ENCODE measurements around the gene POFUT2. TPM values are rescaled to one million over a fixed set of nuclear protein-coding genes. Genes with fewer than 3 reads are reported as not detected.

Gene POFUT2
- total RNA-seq, 2 donors from 2014 or later = 16.5 to 23.5 TPM

GRCh38 chr21:45266518-45267389 lies 20.9 kb downstream of the POFUT2 start:
- Mint-ChIP-seq H3K9me3 (peaks cover 8% of the 10 kb centered on the region), H3K27me3 (peaks cover 0 to 2% of the 10 kb centered on the region in 2 donors), H3K4me1 (ENCODE audit: low read depth in 2 of 2) (peaks cover 19 to 27% of the 10 kb centered on the region in 2 donors), H3K4me3 (peak overlapping the region; percentile 26), H3K36me3 (no peaks in the 10 kb centered on the region), H3K27ac (no peak overlapping the region)
- ATAC-seq (peak; percentile 99), DNase-seq (ENCODE audit: low spot score) (peak; percentile 90)

- peaks cover 2% of the 10 kb centered on the region for H3K9me3 Mint-ChIP-seq
- no peak overlapping the region for H3K4me3 Mint-ChIP-seq
- no peak overlapping the region for H3K27ac Mint-ChIP-seq
- H3K36me3 Mint-ChIP-seq = no peaks in the 10 kb centered on the region
- no peak for ATAC-seq
- DNase-seq (ENCODE audit: low spot score) = no peak
- H3K27me3 Mint-ChIP-seq = peaks cover 0 to 2% of the 10 kb centered on the region in 2 donors
- peaks cover 19 to 27% of the 10 kb centered on the region in 2 donors for H3K4me1 Mint-ChIP-seq (ENCODE audit: low read depth in 2 of 2)
These were observed 21.8 kb downstream of the POFUT2 start for GRCh38 chr21:45265721-45266517.

DNA sequence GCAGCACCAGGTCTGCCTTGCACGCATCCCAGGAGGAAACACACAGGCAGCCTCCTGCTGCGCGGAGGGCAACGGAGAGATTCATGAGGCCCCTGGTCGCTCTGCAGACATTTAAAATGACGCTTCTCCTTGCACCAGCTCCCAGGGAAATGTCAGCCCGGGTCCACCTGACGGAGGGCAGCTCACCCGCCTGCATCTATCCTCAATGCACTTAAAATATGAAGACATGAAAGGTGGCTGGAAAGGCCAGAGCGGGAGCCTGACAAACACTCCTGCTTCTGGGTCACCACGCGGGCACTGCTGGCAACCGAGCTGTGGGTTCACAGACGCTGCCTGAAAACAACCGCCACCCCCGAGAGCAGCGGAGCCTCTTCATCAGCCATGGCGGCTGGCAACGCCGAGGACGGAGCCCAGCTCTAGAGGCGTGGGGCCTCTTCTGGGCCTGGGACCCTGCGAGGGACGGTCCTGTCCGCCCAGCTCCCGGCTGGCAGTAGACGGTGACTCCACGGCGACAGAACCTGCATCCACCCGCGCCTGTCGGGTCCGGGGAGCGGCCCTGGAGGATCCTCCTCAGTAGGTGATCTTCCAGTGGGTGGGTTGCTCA lies 22.7 kb downstream of the POFUT2 start:
- Mint-ChIP-seq H3K27ac (no peak overlapping the region), H3K27me3 (peaks cover 0 to 2% of the 10 kb centered on the region in 2 donors), H3K4me1 (ENCODE audit: low read depth in 2 of 2) (peaks cover 19 to 27% of the 10 kb centered on the region in 2 donors), H3K4me3 (no peak overlapping the region), H3K36me3 (no peaks in the 10 kb centered on the region), H3K9me3 (no peaks in the 10 kb centered on the region)
- ATAC-seq (no peak), DNase-seq (ENCODE audit: low spot score) (no peak)

DNA sequence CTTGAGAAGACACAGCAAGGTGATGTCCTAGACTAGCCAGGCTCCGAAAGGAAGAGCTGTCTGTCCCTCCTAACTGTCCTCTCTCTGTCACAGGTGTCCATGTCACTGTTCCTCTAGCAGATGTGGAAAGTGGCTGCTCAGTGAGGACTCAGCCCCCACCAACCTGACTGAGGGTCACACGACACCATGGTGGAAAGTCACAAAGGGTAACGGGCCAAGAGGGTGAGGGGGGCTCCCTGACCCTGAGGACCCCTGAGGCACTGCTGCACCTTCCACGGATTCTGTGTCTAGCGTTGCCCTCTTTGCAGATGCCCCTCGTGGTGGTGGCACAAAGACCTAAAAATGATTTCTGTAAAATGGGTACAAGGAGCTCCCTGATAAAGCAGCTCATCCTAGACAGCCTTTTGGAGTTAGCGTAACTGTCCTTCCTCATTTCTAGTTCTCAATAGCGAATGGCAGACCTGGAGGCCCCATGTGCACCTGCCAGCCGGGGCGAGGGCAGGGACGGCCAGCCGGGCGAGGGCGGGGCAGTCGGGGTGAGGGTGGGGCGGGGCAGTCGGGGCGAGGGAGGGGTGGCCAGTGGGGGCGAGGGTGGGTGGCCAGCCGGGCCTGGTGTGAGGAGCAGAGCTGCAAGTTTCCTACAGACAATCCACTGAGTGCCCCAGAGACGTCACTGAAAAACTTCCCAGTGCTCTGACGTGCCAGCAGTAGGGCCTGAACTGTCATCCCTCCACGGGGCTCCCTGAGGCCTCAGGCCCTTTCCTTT lies 23.4 kb downstream of the POFUT2 start:
- DNase-seq (ENCODE audit: low spot score) = no peak
- H3K4me3 Mint-ChIP-seq = no peak overlapping the region
- H3K9me3 Mint-ChIP-seq = no peaks in the 10 kb centered on the region
- no peak for ATAC-seq
- H3K27ac Mint-ChIP-seq = no peak overlapping the region
- peaks cover 0 to 2% of the 10 kb centered on the region in 2 donors for H3K27me3 Mint-ChIP-seq
- peaks cover 19 to 27% of the 10 kb centered on the region in 2 donors for H3K4me1 Mint-ChIP-seq (ENCODE audit: low read depth in 2 of 2)
- H3K36me3 Mint-ChIP-seq = no peaks in the 10 kb centered on the region

GRCh38 chr21:45263534-45263933 lies 24.2 kb downstream of the POFUT2 start:
- H3K9me3 Mint-ChIP-seq = no peaks in the 10 kb centered on the region
- DNase-seq (ENCODE audit: low spot score) = no peak

DNA sequence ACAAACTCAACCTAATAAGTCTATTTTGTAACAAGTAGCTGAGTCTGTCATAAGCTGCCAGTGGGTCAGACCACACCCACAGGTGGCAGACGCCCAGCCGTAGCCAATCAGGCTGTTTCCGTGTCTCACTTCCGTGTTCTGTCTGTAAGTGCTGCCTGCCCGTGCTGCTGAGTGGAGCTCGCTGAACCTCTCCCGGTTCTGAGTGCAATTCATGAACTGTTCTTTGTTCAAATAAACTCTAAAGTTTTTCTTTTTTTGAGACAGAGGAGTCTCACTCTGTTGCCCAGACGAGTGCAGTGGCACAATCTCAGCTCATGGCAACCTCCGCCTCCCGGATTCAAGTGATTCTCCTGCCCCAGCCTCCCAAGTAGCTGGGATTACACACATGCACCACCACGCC lies 25.1 kb downstream of the POFUT2 start:
- no peaks in the 10 kb centered on the region for H3K36me3 Mint-ChIP-seq
- ATAC-seq (no peak), DNase-seq (ENCODE audit: low spot score) (no peak)
- H3K27ac Mint-ChIP-seq = no peak overlapping the region
- H3K4me1 Mint-ChIP-seq (ENCODE audit: low read depth in 2 of 2) = peaks cover 19 to 23% of the 10 kb centered on the region in 2 donors
- peaks cover 0 to 12% of the 10 kb centered on the region in 2 donors for H3K27me3 Mint-ChIP-seq
- H3K9me3 Mint-ChIP-seq = no peaks in the 10 kb centered on the region
- no peak overlapping the region for H3K4me3 Mint-ChIP-seq

More at GRCh38 chr21:45263534-45263933, 24.2 kb downstream of the POFUT2 start:
- Mint-ChIP-seq H3K4me3 (no peak overlapping the region), H3K4me1 (ENCODE audit: low read depth in 2 of 2) (peaks cover 19 to 27% of the 10 kb centered on the region in 2 donors), H3K36me3 (no peaks in the 10 kb centered on the region), H3K27me3 (peaks cover 0 to 8% of the 10 kb centered on the region in 2 donors), H3K27ac (no peak overlapping the region)
- no peak for ATAC-seq

DNA sequence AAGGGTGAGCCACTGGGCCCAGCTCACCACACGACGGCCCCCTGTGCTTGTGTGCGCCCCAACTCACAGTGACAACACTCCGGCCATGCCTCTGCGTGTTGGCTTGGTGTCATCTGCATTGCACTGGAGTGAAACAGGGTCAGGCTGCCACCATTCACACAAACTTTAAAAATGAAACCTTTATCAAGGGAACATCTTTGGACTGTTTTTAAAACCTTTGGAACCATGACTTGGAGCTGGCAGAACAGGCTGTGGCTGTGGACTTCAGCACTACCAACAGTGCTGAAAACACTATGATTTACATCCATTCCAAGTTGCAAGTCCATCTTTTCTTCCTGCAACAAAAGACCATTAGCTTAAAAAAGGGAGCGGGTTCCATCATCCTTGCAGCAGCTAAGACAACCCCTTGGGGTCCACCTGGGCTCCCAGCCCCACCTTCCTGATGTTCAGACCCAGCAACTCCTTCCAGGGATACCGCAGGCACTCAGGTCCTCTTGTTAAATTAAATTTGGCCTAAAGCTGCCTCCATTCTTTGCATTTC lies 25.6 kb downstream of the POFUT2 start:
- no peaks in the 10 kb centered on the region for H3K9me3 Mint-ChIP-seq
- H3K4me1 Mint-ChIP-seq (ENCODE audit: low read depth in 2 of 2) = peaks cover 16 to 22% of the 10 kb centered on the region in 2 donors
- H3K4me3 Mint-ChIP-seq = no peak overlapping the region
- no peaks in the 10 kb centered on the region for H3K36me3 Mint-ChIP-seq
- H3K27me3 Mint-ChIP-seq = peaks cover 0 to 12% of the 10 kb centered on the region in 2 donors
- DNase-seq (ENCODE audit: low spot score) = no peak
- no peak for ATAC-seq
- no peak overlapping the region for H3K27ac Mint-ChIP-seq

GRCh38 chr21:45261093-45261492 lies 26.6 kb downstream of the POFUT2 start:
- no peak for DNase-seq (ENCODE audit: low spot score)
- no peak overlapping the region for H3K27ac Mint-ChIP-seq
- ATAC-seq = no peak
- H3K9me3 Mint-ChIP-seq = no peaks in the 10 kb centered on the region
- no peaks in the 10 kb centered on the region for H3K36me3 Mint-ChIP-seq
- H3K4me3 Mint-ChIP-seq = no peak overlapping the region
- H3K27me3 Mint-ChIP-seq = peaks cover 0 to 12% of the 10 kb centered on the region in 2 donors
- H3K4me1 Mint-ChIP-seq (ENCODE audit: low read depth in 2 of 2) = peaks cover 6 to 19% of the 10 kb centered on the region in 2 donors

GRCh38 chr21:45260191-45260825 lies 27.4 kb downstream of the POFUT2 start:
- Mint-ChIP-seq H3K36me3 (no peaks in the 10 kb centered on the region), H3K4me3 (no peak overlapping the region), H3K27ac (no peak overlapping the region), H3K9me3 (no peaks in the 10 kb centered on the region), H3K27me3 (peaks cover 0 to 15% of the 10 kb centered on the region in 2 donors), H3K4me1 (ENCODE audit: low read depth in 2 of 2) (peaks cover 0 to 15% of the 10 kb centered on the region in 2 donors)
- ATAC-seq (no peak), DNase-seq (ENCODE audit: low spot score) (no peak)

GRCh38 chr21:45259206-45259840 lies 28.4 kb downstream of the POFUT2 start:
- Mint-ChIP-seq H3K27ac (no peak overlapping the region), H3K36me3 (no peaks in the 10 kb centered on the region), H3K4me3 (no peak overlapping the region), H3K27me3 (peaks cover 9 to 22% of the 10 kb centered on the region in 2 donors), H3K9me3 (no peaks in the 10 kb centered on the region), H3K4me1 (ENCODE audit: low read depth in 2 of 2) (peaks cover 7 to 19% of the 10 kb centered on the region in 2 donors)
- DNase-seq (ENCODE audit: low spot score) = no peak
- no peak for ATAC-seq

GRCh38 chr21:45258466-45258865 lies 29.2 kb downstream of the POFUT2 start:
- DNase-seq (ENCODE audit: low spot score) = no peak
- Mint-ChIP-seq H3K36me3 (no peaks in the 10 kb centered on the region), H3K4me1 (ENCODE audit: low read depth in 2 of 2) (peaks cover 7 to 19% of the 10 kb centered on the region in 2 donors), H3K27ac (no peak overlapping the region), H3K4me3 (no peak overlapping the region), H3K9me3 (no peaks in the 10 kb centered on the region), H3K27me3 (peaks cover 9 to 24% of the 10 kb centered on the region in 2 donors)
- ATAC-seq = no peak

GRCh38 chr21:45257673-45258341 lies 29.9 kb downstream of the POFUT2 start:
- Mint-ChIP-seq H3K4me3 (no peak overlapping the region), H3K36me3 (no peaks in the 10 kb centered on the region), H3K4me1 (ENCODE audit: low read depth in 2 of 2) (peaks cover 7 to 14% of the 10 kb centered on the region in 2 donors), H3K27ac (no peak overlapping the region), H3K27me3 (peaks cover 9 to 22% of the 10 kb centered on the region in 2 donors), H3K9me3 (no peaks in the 10 kb centered on the region)
- ATAC-seq (peak in 1 of 2 donors; percentile 24), DNase-seq (ENCODE audit: low spot score) (no peak)
